Activated CD4-positive, alpha-beta memory T cell treated with anti-CD3 and anti-CD28 coated beads, Interleukin-2, amount 10 ng/mL, durations not matched to agents 7 days and 5 days (primary cell): Measurements from ENCODE around the gene TIMM50. TPM values are rescaled to one million over a fixed set of nuclear protein-coding genes. Genes with fewer than 3 reads are reported as not detected.
"Not testable (repeated sequence)": the region's sequence is repeated elsewhere in the genome, so short reads cannot be mapped to it uniquely, and the experiment has no call there.

Experiments
- CTCF ChIA-PET: fragments of 350-600 bp; sonication (Branson Sonifier 250); formaldehyde crosslinking; loops from one replicate; lab custom pipeline; 2021; ENCODE audit warnings: antibody characterized with exemption, inconsistent platforms; lab: Charles Lee
- POLR2A ChIA-PET: fragments of 350-600 bp; sonication (Branson Sonifier 250); formaldehyde crosslinking; loops from one replicate; lab custom pipeline; 2021; ENCODE audit warnings: antibody characterized with exemption; lab: Charles Lee
- DNase-seq: peaks from one replicate; pipeline ENCODE4 v3.0.0-alpha.2; 2020
- H3K27ac Mint-ChIP-seq: one replicate; pipeline ENCODE4 v1.8.0; 2021; ENCODE audit warnings: mild to moderate bottlenecking, mixed read lengths
- H3K27me3 Mint-ChIP-seq: one replicate; pipeline ENCODE4 v1.8.0; 2021; ENCODE audit warnings: mixed read lengths
- H3K36me3 Mint-ChIP-seq: one replicate; pipeline ENCODE4 v1.8.0; 2021; ENCODE audit warnings: low read depth, mixed read lengths
- H3K4me1 Mint-ChIP-seq: one replicate; pipeline ENCODE4 v1.8.0; 2021; ENCODE audit warnings: mixed read lengths
- H3K4me3 Mint-ChIP-seq: one replicate; pipeline ENCODE4 v1.8.0; 2021; ENCODE audit warnings: mild to moderate bottlenecking, mixed read lengths
- H3K9me3 Mint-ChIP-seq: one replicate; pipeline ENCODE4 v1.8.0; 2021; ENCODE audit warnings: mixed read lengths
- total RNA-seq, 2 experiments: library from RNA; stranded (reverse); gene quantifications; one replicate each; pipeline ENCODE4 v1.2.3, GENCODE V29; 2021

The TIMM50 gene
- total RNA-seq, 2 experiments from 2014 or later: 44.0 to 44.8 TPM

GRCh38 chr19:39446365-39447084, 34.1 kb upstream of the TIMM50 start:
- POLR2A ChIA-PET: interaction anchor here (1.0 to 5.4 kb wide), 10 partner anchors 11 to 172 kb away, joined by 3 to 133 read pairs (median 6); partner anchors contain the start of genes EID2B, MED29, PAF1 and RPS16
- Mint-ChIP-seq H3K27ac (peak overlapping the region; percentile 94), H3K4me3 (peak overlapping the region; percentile 91), H3K27me3 (no peaks in the 10 kb centered on the region), H3K4me1 (peaks cover 52% of the 10 kb centered on the region), H3K9me3 (no peaks in the 10 kb centered on the region), H3K36me3 (peaks cover 43% of the 10 kb centered on the region)
- DNase-seq: no peak
- CTCF ChIA-PET: interaction anchor here (0.5 to 2.8 kb wide), 5 partner anchors 28 to 686 kb away, joined by 3 to 12 read pairs (median 3); partner anchors contain the start of gene EID2B

DNA sequence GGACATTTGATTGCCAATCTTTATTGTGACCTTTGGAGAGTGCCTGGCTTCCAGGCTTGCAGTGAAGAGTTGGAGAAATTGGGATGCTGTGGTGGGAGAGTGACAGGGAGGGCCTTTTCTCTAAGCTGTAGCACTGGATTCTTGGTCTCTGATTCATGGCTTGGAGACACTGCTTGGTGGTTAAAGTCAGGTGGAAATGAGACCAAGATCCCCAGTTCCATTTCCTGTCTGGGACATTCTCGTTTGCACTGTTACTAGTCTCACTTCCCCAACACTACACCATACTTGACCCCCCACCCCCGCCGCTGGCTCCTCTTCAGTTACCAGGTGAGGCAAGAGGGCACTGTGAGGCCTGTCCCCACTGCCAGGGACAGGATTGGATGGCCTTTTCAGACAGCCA, 32.4 kb upstream of the TIMM50 start:
- CTCF ChIA-PET: no interaction called here
- no peaks in the 10 kb centered on the region for H3K9me3 Mint-ChIP-seq
- no peaks in the 10 kb centered on the region for H3K27me3 Mint-ChIP-seq
- DNase-seq: no peak
- peak overlapping the region; percentile 94 for H3K27ac Mint-ChIP-seq
- POLR2A ChIA-PET: interaction anchor here (1.1 to 5.4 kb wide), 3 partner anchors 13 to 32 kb away, joined by 3 to 133 read pairs (median 3); partner anchors contain the start of genes RPS16 and TIMM50
- H3K36me3 Mint-ChIP-seq: peaks cover 59% of the 10 kb centered on the region
- H3K4me1 Mint-ChIP-seq: peaks cover 66% of the 10 kb centered on the region
- peak overlapping the region; percentile 91 for H3K4me3 Mint-ChIP-seq

DNA sequence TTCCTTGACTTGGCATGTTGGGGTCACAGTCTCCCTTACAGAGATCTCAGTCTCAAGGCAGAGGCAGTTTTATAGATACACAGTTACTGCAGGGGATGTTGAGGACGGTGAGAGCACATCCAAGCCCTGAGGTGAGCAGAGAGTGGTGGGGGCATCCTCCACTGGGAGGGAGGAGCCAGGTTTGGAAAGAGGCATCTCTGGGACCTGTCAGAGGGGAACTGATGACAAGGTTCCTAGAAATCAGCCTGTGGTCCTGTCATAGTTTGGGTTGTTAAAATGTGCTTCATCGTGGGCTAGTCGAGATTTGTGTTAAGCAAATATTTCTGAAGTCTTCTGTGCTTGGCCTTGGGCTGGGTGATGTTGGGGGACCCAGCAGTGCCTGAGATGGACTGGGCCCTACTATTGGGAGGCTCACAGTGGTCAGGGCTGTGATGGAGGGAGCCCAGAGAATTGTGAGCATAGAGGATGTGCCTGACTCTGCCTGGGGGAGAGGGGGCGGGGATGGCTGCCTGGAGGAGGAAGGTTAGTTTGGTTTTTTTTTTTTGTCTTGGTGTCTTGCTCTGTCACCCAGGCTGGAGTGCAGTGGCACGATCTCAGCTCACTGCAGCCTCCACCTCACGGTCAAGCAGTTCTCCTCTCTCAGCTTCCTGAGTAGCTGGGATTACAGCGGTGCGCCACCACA, 31.4 kb upstream of the TIMM50 start:
- H3K4me1 Mint-ChIP-seq: peaks cover 66% of the 10 kb centered on the region
- DNase-seq: no peak
- POLR2A ChIA-PET: interaction anchor here (1.3 to 5.4 kb wide), 2 partner anchors 14 to 31 kb away, joined by 3 to 133 read pairs; partner anchors contain the start of genes RPS16 and TIMM50

DNA sequence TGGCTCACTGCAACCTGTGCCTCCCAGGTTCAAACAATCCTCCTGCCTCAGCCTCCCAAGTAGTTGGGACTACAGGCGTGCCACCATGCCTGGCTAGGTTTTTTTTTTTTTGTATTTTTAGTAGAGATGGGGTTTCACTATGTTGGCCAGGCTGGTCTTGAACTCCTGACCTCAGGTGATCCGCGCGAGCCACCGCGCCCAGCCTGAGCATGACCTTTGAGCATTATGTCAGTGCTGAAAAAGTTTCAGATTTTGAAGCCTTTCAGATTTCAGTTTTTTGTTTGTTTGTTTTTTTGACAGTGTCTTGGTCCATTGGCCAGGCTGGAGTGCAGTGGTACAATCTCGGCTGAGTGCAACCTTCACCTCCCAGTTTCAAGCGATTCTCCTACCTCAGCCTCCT, 29.4 kb upstream of the TIMM50 start:
- POLR2A ChIA-PET: interaction anchor here (2.3 kb wide), 1 partner anchor 15 kb away, joined by 9 read pairs; the partner anchor contains the start of gene RPS16
- H3K36me3 Mint-ChIP-seq: peaks cover 62% of the 10 kb centered on the region
- not testable (repeated sequence) for H3K27me3 Mint-ChIP-seq, H3K27ac Mint-ChIP-seq, DNase-seq, H3K9me3 Mint-ChIP-seq, H3K4me3 Mint-ChIP-seq
- CTCF ChIA-PET: interaction anchor here (0.6 kb wide), 1 partner anchor 24 kb away, joined by 3 read pairs; no protein-coding TSS in a partner anchor
- peaks cover 62% of the 10 kb centered on the region for H3K4me1 Mint-ChIP-seq

More for the DNA sequence above, 31.4 kb upstream of the TIMM50 start:
- Mint-ChIP-seq H3K27me3 (no peaks in the 10 kb centered on the region), H3K27ac (peak overlapping the region; percentile 94), H3K36me3 (peaks cover 67% of the 10 kb centered on the region), H3K4me3 (peak overlapping the region; percentile 53), H3K9me3 (no peaks in the 10 kb centered on the region)
- CTCF ChIA-PET: interaction anchor here (0.7 to 1.4 kb wide), 2 partner anchors 23 to 25 kb away, joined by 3 to 8 read pairs; no protein-coding TSS in a partner anchor

DNA sequence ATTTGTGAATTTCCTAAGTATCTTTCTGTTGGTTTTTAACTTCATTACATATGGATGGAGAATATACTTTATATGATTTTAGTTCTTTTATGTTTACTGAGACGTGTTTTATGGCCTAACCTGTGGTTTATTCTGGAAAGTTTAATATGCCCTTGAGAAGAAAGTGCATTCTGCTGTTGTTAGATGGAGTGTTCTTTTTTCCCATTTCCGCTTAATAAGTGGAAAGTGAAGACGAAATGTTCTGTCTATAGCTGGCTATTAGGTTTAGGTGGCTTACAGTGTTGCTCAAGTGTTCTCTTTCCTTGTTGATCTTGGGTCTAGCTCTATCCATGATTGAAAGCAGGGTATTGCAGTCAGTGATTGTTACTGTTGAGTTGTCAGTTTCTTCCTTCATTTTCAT, 17.2 kb upstream of the TIMM50 start:
- peaks cover 72% of the 10 kb centered on the region for H3K36me3 Mint-ChIP-seq
- DNase-seq: no peak
- POLR2A ChIA-PET: interaction anchor here (1.2 kb wide), 1 partner anchor 11 kb away, joined by 3 read pairs; no protein-coding TSS in a partner anchor
- no peaks in the 10 kb centered on the region for H3K9me3 Mint-ChIP-seq
- H3K27me3 Mint-ChIP-seq: no peaks in the 10 kb centered on the region
- CTCF ChIA-PET: interaction anchor here (0.6 to 4.0 kb wide), 3 partner anchors 8 to 23 kb away, joined by 3 to 20 read pairs (median 3); no protein-coding TSS in a partner anchor
- H3K4me3 Mint-ChIP-seq: no peak overlapping the region
- H3K27ac Mint-ChIP-seq: no peak overlapping the region
- no peaks in the 10 kb centered on the region for H3K4me1 Mint-ChIP-seq

- DNase-seq: no peak
- no peak overlapping the region for H3K27ac Mint-ChIP-seq
- H3K9me3 Mint-ChIP-seq: no peaks in the 10 kb centered on the region
- H3K4me1 Mint-ChIP-seq: peaks cover 2% of the 10 kb centered on the region
- ChIA-PET POLR2A (no interaction called here), CTCF (no interaction called here)
- no peaks in the 10 kb centered on the region for H3K27me3 Mint-ChIP-seq
- H3K36me3 Mint-ChIP-seq: peaks cover 79% of the 10 kb centered on the region
- no peak overlapping the region for H3K4me3 Mint-ChIP-seq
Observed at GRCh38 chr19:39465956-39466747, 14.5 kb upstream of the TIMM50 start.

DNA sequence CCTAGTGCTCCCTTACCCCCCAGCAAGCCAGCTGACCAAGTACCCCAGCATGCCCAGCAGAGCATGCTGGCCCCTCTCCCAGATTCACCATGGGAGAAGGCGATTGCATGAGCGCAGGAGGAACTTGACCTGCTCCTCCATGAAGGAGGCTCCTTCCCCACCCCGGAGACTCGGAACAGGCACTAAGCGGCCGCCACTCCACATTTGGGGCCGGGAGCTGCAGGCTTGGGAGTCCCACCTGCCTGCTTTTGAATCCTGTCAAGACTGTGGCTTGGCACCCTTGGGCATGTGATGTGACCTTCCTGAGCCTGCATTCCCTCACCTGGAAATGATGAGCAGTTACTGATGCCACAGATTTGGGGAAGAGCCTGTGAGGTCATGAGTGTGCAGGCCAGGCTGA, 12.7 kb upstream of the TIMM50 start:
- H3K9me3 Mint-ChIP-seq: no peaks in the 10 kb centered on the region
- H3K27ac Mint-ChIP-seq: no peak overlapping the region
- DNase-seq: no peak
- H3K4me3 Mint-ChIP-seq: no peak overlapping the region
- no peaks in the 10 kb centered on the region for H3K27me3 Mint-ChIP-seq
- CTCF ChIA-PET: no interaction called here
- H3K36me3 Mint-ChIP-seq: peaks cover 85% of the 10 kb centered on the region
- peaks cover 11% of the 10 kb centered on the region for H3K4me1 Mint-ChIP-seq
- POLR2A ChIA-PET: interaction anchor here (1.4 to 1.7 kb wide), 2 partner anchors 12 to 27 kb away, joined by 3 to 4 read pairs; partner anchors contain the start of gene TIMM50

GRCh38 chr19:39469036-39469435, 11.6 kb upstream of the TIMM50 start:
- no peak overlapping the region for H3K4me3 Mint-ChIP-seq
- no peak for DNase-seq
- no peaks in the 10 kb centered on the region for H3K9me3 Mint-ChIP-seq
- H3K27me3 Mint-ChIP-seq: no peaks in the 10 kb centered on the region
- peaks cover 11% of the 10 kb centered on the region for H3K4me1 Mint-ChIP-seq
- H3K27ac Mint-ChIP-seq: no peak overlapping the region
- POLR2A ChIA-PET: interaction anchor here (1.4 to 1.7 kb wide), 2 partner anchors 11 to 28 kb away, joined by 3 to 4 read pairs; partner anchors contain the start of gene TIMM50
- CTCF ChIA-PET: no interaction called here
- peaks cover 81% of the 10 kb centered on the region for H3K36me3 Mint-ChIP-seq

DNA sequence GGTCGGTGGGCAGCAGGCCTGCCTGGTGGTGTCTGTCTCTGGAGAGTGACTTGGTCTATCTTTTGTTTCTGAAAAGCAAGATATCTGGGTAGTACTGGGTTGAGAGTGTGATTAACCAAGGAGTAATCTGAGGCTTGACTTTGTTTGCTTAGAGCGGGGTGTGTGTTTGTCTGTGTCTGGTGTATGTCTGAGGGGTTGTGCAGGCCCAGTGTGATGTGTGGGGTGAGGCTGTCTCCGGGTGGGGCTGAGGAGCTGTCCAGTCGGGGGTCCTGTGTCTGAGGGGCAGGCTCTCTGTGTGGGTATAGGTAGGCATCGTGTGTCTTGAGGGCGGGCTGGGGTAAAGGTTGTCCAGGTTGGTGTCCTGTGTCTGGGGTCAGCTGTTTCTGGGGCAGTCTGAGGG, 11.1 kb upstream of the TIMM50 start:
- H3K4me3 Mint-ChIP-seq: no peak overlapping the region
- no peaks in the 10 kb centered on the region for H3K27me3 Mint-ChIP-seq
- H3K4me1 Mint-ChIP-seq: peaks cover 11% of the 10 kb centered on the region
- H3K36me3 Mint-ChIP-seq: peaks cover 84% of the 10 kb centered on the region
- POLR2A ChIA-PET: interaction anchor here (1.7 kb wide), 1 partner anchor 11 kb away, joined by 4 read pairs; the partner anchor contains the start of gene TIMM50
- H3K9me3 Mint-ChIP-seq: no peaks in the 10 kb centered on the region
- CTCF ChIA-PET: no interaction called here
- DNase-seq: no peak
- H3K27ac Mint-ChIP-seq: no peak overlapping the region

DNA sequence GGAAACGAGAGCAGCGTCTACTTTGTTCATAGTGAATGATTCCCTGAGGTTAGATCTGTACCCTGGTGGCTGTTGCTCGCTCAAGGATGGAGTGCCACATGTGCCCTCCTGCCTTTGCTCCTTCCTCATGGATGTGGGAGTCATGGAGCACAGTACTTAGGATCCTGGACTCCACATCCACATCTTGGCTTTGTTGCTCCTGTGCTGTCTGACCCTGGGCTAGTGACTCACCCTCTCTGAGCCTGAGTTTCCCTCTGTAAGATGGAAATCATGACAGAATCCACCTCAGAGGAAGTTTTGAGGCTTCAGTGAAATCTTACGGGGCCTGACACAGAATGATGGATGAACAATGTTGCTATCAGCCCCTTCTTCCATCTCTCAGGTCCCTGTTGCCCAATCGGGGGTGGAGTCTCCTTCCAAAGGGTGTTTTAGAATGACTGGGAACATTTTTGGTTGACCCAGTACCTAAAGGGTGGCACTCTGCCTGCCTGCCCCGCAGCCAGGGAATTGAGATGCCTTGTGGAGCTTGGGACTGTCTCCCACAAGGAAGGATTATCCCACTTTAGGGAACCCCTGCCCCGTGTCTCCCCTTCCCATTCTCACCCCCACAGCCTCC, 9.8 kb upstream of the TIMM50 start:
- CTCF ChIA-PET: interaction anchor here (1.1 kb wide), 1 partner anchor 27 kb away, joined by 3 read pairs; no protein-coding TSS in a partner anchor
- H3K9me3 Mint-ChIP-seq: no peaks in the 10 kb centered on the region
- H3K4me3 Mint-ChIP-seq: no peak overlapping the region
- peaks cover 84% of the 10 kb centered on the region for H3K36me3 Mint-ChIP-seq
- DNase-seq: no peak
- H3K27ac Mint-ChIP-seq: no peak overlapping the region
- H3K4me1 Mint-ChIP-seq: peaks cover 11% of the 10 kb centered on the region
- POLR2A ChIA-PET: no interaction called here
- H3K27me3 Mint-ChIP-seq: no peaks in the 10 kb centered on the region

- H3K4me3 Mint-ChIP-seq: no peak overlapping the region
Observed at GRCh38 chr19:39471756-39472536, 8.7 kb upstream of the TIMM50 start.

More at GRCh38 chr19:39471756-39472536, 8.7 kb upstream of the TIMM50 start:
- ChIA-PET POLR2A (no interaction called here), CTCF (interaction anchor here (0.5 to 1.1 kb wide), 3 partner anchors 9 to 26 kb away, joined by 3 read pairs; partner anchors contain the start of gene TIMM50)
- Mint-ChIP-seq H3K36me3 (peaks cover 81% of the 10 kb centered on the region), H3K27ac (no peak overlapping the region), H3K27me3 (no peaks in the 10 kb centered on the region), H3K9me3 (no peaks in the 10 kb centered on the region), H3K4me1 (peaks cover 11% of the 10 kb centered on the region)
- DNase-seq: no peak
